HG03342 (cell line): ENCODE data around the gene DCAF5.
"Not testable (repeated sequence)": the region's sequence is repeated elsewhere in the genome, so short reads cannot be mapped to it uniquely, and the experiment has no call there.

Experiments used
- ATAC-seq: cut with Tn5 transposase; IDR thresholded peaks from one replicate; pipeline ENCODE4 v1.9.1; 2021; ENCODE audit warnings: mild to moderate bottlenecking, moderate library complexity; ENCODE audit not compliant: unreplicated experiment

The DCAF5 gene, protein sequence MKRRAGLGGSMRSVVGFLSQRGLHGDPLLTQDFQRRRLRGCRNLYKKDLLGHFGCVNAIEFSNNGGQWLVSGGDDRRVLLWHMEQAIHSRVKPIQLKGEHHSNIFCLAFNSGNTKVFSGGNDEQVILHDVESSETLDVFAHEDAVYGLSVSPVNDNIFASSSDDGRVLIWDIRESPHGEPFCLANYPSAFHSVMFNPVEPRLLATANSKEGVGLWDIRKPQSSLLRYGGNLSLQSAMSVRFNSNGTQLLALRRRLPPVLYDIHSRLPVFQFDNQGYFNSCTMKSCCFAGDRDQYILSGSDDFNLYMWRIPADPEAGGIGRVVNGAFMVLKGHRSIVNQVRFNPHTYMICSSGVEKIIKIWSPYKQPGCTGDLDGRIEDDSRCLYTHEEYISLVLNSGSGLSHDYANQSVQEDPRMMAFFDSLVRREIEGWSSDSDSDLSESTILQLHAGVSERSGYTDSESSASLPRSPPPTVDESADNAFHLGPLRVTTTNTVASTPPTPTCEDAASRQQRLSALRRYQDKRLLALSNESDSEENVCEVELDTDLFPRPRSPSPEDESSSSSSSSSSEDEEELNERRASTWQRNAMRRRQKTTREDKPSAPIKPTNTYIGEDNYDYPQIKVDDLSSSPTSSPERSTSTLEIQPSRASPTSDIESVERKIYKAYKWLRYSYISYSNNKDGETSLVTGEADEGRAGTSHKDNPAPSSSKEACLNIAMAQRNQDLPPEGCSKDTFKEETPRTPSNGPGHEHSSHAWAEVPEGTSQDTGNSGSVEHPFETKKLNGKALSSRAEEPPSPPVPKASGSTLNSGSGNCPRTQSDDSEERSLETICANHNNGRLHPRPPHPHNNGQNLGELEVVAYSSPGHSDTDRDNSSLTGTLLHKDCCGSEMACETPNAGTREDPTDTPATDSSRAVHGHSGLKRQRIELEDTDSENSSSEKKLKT

DNA sequence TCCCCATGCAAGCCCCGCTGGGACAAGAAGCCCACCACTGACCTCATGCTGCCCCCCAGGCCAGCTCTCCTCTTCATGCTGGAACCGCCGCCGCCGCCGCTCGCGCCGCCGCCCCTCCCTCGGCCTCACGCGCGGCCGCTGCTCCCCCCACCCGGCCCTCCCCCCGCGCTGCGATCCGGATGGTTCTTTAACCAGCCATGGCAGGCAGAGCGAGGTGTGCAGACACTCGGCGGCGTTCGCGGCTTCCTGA lies at the start of gene DCAF5:
Gene DCAF5, minus strand, starts transcription at position 218 of the 250 bp plus-strand sequence. Its CDS starts 141 bp downstream, at position 77.
- no peak for ATAC-seq

DNA sequence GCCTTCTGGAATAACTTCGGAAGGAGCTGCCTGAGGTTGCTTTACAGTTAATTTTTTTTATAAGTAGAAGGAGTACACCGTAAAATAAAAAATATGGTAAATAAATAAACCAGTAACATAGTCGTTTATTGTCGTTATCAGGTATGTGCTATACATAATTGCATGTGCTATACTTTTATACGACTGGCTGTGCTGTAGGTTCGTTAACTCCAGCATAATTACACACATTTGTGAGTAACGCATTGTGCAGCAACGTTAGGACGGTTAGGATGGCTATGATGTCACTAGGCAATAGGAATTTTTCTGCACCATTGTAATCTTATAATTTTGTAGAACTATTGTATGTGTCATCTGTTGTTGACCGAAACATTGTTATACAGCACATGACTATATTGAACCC lies 46.9 kb upstream of the DCAF5 start:
- ATAC-seq: no peak

DNA sequence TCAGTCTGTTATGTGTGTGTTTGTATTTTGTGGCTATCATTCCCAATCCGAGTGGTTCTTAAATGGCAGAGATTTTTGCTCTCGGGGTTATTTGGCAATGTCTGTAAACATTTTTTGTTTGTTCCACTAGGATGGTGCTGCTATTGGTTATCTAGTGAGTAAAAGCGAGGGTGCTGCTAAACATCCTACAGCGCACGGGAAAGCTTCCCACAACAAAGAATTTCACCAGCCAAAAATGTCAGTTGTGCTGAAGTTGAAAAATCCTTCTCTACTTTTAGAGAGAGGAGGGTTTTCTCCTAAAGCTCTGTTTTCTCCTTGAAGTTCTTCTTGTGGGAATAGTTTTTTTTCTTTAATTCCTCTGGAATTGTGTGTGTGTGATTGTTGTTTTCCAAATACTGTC lies 40.8 kb upstream of the DCAF5 start:
- no peak for ATAC-seq

DNA sequence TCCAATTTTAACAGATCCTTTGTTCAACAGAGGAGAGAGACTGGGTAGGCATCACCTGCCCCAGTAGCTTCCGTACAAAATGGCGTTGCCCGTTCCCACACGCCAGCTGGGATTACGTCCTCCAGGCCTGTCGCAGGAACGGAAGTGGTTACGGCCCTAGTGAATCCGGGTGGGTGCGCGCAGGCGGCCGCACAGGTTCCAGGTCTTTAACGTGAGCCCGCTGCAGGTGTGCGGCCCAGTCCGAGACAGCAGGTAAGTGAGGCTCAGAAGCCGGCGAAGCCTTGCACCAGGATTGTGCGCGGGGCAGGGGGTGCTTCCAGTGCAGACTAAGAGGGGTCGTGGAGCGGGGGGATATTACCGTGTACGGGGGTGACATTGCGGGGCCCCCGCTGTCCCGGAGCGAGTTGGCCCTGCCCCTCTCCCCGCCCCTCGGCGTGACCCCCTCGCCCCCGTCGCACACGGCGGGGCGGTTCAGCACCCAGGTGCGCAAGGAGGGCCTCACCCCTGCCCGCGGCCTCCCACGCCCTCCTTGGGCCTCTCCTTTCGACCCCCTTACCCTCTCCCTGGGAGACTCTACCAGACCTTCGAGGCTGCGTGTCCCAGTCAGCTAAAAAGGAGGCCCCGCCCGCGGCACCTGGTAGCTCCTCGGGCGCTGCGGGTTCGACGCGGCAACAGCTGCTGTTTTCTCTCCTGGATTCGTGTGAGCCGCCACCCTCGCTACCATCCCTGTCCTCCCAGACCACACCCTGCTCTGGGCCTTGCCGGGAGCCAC lies 38.6 kb upstream of the DCAF5 start, which contains the start of gene EXD2:
Gene EXD2, plus strand, starts transcription at position 159 of the 772 bp plus-strand sequence. CDS start 17,973 bp downstream, outside the sequence.
- ATAC-seq: peak; percentile 88

DNA sequence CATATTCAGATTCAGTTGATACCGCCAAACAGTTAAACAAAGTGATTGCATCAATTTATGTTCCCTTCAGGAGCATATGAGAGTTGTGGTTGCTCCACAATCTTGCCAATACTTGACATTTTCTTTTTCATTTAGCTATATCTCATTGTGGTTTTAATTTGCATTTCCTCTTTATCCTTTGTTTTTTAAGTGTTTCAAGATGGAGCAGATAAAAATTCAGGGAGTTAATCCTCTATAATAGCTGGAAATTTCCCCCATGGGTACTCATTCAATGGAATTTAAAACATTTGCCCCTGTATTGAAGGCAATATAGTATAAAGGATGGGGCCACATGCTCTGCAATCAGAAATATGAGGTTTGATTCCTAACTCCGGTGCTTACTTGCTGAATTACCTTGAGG lies 37.3 kb upstream of the DCAF5 start:
- ATAC-seq: no peak

DNA sequence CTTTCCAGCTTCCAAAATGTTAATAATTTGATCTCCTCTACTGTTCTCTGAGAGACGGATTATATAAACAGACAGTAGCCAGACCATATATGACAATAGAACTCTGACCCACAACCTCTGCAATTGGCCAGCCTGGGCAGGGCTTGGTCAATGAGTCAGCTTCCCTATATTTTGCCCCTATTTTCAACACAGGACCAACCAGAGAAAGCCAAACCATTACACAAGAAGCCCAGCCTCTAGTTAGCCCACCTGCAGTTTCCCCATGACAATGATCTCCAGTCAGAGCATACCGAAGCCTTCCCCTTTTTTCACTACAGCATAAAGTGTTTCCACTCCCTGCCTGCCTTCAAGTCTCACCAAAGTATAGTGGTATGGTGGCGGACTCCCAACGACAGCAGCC lies 30.8 kb upstream of the DCAF5 start:
- no peak for ATAC-seq

DNA sequence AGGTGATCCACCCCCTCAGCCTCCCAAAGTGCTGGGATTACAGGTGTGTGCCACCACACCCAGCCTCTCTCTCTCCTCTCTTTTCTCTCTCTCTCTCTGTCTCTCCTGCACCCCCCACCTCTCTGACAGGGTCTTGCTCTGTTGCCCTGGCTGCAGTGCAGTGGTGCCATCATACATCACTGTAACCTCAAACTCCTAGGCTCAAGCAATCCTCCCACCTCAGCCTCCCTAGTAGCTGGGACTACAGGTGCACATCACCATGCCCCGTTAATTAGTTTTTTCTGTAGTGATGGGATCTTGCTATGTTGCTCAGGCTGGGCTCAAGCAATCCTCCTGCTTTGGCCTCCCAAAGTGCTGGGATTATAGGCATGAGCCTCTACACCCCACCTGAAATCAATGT lies 29.7 kb upstream of the DCAF5 start:
- ATAC-seq: not testable (repeated sequence)

DNA sequence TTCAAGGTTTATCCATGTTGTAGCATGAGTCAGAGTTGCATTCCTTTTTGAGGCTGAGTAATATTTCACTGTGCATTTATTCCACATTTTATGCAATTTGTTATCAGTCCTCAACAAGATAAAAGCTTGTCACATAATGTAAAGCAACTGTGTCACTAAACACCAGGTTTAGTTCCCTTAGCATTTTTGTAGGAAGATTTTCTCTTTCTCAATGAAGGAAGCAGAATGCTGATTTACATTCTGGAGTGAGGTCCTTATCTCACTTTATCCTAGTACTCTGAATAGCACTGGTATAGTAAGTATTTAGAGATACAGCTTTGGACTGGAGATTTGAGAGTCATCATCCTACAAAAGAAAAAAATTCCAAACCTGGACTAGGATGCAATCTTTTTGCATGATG lies 28.6 kb upstream of the DCAF5 start:
- ATAC-seq: no peak

DNA sequence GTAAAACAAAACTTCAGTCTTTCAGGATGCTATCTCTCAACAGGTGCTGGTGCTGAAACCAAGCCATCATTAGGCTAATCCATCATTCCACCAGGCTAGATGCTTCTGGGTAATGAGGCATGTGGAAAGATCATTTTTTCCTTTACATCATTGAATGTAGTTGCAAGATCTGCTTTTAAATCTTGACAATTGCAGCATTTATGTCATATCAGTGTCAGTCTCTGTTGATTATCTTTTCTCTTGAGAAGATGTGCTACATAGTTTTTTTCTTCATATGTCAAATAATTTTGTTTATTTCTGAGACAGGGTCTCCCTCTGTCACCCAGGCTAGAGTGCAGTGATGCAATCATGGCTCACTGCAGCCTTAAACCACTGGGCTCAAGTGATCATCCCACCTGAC lies 22.2 kb upstream of the DCAF5 start:
- no peak for ATAC-seq

DNA sequence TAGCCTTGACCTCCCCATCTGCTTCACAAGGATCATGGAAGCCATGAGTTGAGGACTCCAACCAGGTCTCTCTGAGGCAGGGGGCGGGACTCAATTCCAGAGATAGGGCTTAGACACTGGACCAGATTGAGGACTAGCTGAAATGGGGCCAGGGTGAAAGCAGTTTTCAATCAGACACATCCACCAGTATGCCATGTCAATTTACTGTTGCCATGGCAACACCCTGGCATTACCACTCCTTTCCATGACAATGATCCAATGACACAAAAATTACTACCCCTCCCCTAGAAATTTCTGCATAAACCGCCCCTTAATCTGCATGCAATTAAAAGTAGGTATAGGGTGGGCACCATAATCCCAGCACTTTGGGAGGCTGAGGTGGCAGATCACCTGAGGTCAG lies 18.6 kb upstream of the DCAF5 start:
- no peak for ATAC-seq

DNA sequence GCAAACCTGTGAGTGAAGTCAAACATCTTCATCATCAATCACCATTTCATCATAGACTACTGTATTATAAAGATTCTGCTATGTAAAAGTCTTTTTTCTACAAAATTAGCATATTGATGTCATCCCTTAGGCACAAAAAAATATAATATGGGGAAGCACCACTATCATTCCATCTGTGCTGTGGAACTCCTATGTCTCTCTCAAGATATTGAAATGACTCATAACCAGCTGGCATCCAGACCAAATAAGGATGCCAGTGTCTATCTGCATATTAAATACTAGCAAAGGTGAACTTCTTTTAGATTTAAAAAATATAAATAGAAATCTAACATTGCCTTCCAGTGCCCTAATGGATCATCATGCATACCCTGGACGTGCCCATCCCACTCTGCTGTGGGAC lies 17.9 kb upstream of the DCAF5 start:
- ATAC-seq: no peak

DNA sequence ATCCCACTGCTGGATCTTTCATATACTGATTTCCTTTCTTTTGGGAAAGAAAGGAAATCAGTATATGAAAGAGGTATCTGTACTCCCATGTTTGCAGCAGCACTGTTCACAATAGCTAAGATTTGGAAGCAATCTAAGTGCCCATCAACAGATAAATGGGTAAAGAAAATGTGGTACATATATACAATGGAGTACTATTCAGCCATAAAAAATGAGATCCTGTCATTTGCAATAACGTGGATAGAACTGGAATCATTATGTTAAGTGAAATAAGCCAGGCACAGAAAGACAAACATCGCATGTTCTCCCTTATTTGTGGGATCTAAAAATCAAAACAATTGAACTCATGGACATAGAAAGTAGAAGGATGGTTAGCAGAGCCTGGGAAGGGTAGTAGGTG lies 12.9 kb upstream of the DCAF5 start:
- not testable (repeated sequence) for ATAC-seq

DNA sequence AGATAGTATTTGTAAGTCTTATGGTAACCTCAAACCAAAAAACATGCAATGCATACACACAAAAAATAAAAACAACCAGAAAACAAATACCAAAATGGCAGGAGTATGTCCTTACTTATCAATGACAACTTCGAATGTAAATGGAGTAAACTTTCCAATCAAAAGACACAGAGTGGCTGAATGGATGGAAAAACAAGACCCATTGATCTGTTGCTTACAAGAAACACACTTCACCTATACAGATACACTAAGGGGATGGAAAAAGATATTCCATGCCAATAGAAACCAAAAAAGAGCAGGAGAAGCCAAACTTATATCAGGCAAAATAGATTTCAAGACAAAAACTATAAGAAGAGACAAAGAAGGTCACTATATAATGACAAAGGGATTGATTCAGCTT lies 8.7 kb upstream of the DCAF5 start:
- ATAC-seq: no peak

DNA sequence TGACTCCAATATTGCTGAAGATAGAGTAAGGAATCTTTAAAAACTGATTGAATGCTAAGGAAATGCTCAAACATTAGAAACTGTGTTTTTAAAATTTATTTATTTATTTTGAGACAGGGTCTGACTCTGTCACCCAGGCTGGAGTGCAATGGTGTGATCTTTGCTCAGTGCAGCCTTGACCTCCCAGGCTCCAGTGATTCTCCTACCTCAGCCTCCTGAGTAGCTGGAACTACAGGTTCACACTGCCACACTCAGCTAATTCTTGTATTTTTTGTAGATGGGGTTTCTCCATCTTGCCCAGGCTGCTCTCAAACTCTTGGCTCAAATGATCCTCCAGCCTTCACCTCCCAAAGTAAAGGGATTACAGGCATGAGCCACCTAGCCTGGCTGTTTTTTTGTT lies 3.3 kb upstream of the DCAF5 start:
- ATAC-seq: no peak

DNA sequence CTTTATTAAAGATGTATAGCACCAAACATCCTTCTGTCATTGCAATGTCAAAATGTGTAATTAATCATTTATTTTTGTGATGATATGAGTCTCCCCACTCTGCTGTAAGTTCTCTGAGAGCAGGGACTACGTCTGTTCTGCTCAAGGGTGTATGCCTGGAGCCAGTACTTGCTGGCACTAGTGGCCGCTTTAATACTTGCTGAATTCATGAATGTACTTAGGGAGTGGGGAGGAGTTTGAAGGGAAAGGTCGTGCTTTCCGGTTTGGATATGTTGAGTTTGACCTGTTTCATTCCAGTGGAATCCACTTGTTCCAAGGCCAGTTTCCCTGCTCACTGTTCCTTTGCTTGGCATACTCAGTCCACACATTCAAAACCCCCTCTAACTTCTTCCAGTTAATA lies 1.9 kb upstream of the DCAF5 start:
- no peak for ATAC-seq

DNA sequence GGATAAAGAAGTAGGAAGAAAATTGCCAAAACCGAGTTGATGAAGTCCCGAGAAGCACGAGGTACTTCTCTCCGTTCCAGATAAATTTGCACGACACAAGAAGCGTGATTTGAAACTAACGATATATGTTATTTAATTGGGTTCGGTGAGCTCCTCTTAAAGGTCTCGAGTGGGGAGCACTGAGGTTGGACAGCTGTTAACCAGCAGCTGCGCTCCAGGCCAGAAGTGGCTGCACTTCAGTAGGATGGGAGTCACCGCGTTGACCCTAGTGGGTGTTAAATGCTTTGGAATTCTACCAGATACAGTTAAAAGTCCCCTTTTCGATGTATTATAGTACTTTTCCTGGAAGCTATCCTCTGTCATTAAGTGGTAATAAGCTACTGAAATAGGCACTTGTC lies 953 bp upstream of the DCAF5 start:
- no peak for ATAC-seq

DNA sequence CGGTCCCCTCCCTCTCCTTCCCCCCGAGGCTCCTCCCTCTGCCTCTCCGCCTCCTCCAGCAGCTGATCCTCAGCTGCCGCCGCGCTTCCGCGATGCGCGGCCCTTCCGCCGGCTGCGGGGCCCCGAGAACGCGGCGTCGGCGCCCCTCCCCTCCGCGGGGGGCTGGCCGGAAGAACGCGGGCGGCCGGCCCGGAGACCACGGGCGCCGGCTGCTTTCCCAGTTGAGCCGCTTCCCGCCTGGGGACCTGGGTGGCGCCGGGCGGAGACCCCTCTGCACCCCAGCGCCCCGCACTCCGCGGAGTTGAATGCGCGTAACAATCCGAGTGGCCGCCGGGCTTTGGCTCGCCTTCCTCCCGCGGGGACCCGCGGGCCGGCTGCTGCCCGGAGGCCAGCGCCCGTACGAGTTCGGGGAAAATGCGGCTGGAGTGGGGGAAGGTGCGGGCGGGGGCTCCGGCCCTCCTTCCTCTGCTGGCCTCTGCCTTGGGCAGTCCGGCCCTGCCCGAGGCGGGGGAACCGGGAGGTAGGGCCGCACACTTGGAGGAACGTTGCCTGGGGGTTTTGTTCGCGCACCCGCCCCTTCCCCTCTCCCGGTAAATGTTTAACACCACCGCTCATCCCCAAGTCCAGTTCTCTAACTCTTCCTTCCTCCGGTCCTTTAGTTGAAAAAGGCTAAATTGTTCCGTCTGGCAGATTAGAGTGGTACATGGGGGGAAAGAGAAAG lies 393 bp upstream of the DCAF5 start:
- peak; percentile 83 for ATAC-seq

DNA sequence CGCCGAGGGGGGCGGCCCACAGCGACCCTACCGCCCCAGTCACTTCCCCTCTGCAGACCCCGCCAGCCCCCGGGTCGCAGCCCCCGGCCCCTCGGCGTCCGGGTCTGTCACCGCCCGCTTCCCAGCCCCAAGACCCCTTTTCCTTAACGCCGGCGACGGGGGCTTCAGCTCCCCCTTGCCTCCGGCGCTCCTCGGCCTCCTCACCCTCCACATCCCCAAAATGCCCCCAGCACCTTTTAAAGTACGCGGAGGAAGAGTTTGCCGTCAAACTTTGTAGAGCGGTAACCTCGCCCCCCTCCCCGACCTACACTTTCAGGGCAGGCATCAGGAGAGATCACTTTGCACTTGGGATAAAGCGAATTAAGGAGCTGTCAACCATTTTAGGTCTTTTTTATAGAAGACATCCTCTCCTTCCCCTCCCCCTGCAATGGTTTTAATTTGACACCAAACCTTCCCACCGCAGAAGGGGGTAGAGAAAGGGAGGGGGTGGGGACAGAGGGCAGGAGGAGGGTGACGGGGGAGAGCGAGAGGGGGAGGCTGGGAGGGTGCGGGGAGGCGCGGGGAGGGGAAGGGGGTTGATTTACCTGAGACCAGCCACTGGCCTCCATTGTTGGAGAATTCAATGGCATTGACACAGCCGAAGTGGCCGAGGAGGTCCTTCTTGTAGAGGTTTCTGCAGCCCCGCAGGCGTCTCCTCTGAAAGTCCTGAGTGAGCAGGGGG lies 578 bp downstream of the DCAF5 start:
- peak; percentile 4 for ATAC-seq

DNA sequence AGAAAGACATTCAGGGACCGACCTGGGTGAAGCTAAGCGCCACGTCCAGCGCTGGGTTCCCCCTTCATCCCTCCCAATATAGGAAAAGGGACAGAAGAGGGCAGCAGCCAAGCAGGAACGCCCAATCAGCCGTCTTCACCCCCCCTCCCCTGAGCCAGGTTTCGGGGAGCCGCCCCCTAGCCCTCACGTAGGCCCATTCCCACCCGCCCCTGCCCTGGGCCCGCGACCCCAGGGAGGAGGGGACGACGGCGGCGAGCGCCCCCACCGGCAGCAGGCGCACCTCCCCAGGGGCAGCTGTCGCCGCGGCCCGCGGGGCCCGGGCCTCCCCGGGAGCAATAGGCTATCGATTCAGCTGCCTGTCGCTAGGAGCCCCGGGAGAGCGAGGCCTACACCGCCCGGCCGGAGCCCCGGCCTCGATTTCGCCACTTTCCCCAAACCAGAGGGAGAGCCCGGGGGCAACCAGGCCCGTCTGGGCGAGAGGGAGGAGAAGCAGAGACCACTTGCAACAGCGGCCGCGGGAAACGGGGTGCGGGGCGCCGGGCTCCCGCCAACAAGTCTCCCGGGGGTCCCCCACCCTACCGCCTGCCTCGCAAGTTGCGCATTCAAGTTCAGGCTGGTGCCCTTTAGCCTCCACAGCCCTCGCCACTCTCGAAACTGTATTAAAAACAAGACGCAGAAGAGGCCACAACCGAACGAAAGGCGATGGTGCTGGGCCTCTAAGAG lies 1.3 kb downstream of the DCAF5 start:
- peak; percentile 51 for ATAC-seq
